Upper lobe of right lung (tissue), 1 donor: Measurements from ENCODE around the gene STRADB. TPM values are rescaled to one million over a fixed set of nuclear protein-coding genes. Genes with fewer than 3 reads are reported as not detected.

Experiments
- ATAC-seq: fragments of 200-7000 bp; cut with Tn5 transposase; one replicate; pipeline ENCODE4 v1.9.1; 2020; ENCODE audit warnings: mild to moderate bottlenecking, moderate library complexity
- DNase-seq: peaks from one replicate; pipeline ENCODE4 v3.0.0-alpha.2; 2020
- H3K27ac ChIP-seq: fragments of 200-600 bp; one replicate; pipeline ENCODE4 v1.8.0; 2022
- H3K27me3 ChIP-seq: fragments of 200-600 bp; one replicate; pipeline ENCODE4 v1.8.0; 2022; ENCODE audit warnings: mild to moderate bottlenecking
- H3K36me3 ChIP-seq: fragments of 200-600 bp; one replicate; pipeline ENCODE4 v1.8.0; 2022
- H3K4me1 ChIP-seq: fragments of 200-600 bp; one replicate; pipeline ENCODE4 v1.8.0; 2022
- H3K4me3 ChIP-seq: fragments of 200-600 bp; one replicate; pipeline ENCODE4 v1.8.0; 2022; ENCODE audit warnings: mild to moderate bottlenecking
- H3K9me3 ChIP-seq: fragments of 200-600 bp; one replicate; pipeline ENCODE4 v1.8.0; 2022
- intact Hi-C: fragments of 100-400 bp; cut with DNase I; formaldehyde crosslinking; loops from one replicate; pipeline ENCODE4 v1.11.0; 2022
- total RNA-seq: library from RNA; stranded (reverse); fragmentation: NEBNext Ultra II Directional; extraction: Animal tissue kit (Norgen Biotek cat#: 25700); gene quantifications from one replicate; pipeline ENCODE4 v1.2.1, GENCODE V29; 2021
- TF ChIP-seq, protein P1 (sequence below): fragments of 200-600 bp; IDR thresholded peaks from one replicate; pipeline ENCODE4 v1.8.0; 2022; ENCODE audit warnings: antibody characterized with exemption
- donor health status: DM: no; HTN: yes; CAD: no; lungs with severe emphysema.

Gene STRADB
- total RNA-seq, 1 donor from 2014 or later = 18.9 TPM

GRCh38 chr2:201447086-201447485 lies 4.5 kb upstream of the STRADB start:
- peaks cover 37% of the 10 kb centered on the region for H3K4me1 ChIP-seq
- no peaks in the 10 kb centered on the region for H3K9me3 ChIP-seq
- TF ChIP-seq, protein P1, sequence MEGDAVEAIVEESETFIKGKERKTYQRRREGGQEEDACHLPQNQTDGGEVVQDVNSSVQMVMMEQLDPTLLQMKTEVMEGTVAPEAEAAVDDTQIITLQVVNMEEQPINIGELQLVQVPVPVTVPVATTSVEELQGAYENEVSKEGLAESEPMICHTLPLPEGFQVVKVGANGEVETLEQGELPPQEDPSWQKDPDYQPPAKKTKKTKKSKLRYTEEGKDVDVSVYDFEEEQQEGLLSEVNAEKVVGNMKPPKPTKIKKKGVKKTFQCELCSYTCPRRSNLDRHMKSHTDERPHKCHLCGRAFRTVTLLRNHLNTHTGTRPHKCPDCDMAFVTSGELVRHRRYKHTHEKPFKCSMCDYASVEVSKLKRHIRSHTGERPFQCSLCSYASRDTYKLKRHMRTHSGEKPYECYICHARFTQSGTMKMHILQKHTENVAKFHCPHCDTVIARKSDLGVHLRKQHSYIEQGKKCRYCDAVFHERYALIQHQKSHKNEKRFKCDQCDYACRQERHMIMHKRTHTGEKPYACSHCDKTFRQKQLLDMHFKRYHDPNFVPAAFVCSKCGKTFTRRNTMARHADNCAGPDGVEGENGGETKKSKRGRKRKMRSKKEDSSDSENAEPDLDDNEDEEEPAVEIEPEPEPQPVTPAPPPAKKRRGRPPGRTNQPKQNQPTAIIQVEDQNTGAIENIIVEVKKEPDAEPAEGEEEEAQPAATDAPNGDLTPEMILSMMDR = no peak
- H3K4me3 ChIP-seq = no peak overlapping the region
- DNase-seq (no peak), ATAC-seq (no peak)
- no peak overlapping the region for H3K27ac ChIP-seq
- no peaks in the 10 kb centered on the region for H3K27me3 ChIP-seq
- intact Hi-C loops = no loop called here
- H3K36me3 ChIP-seq = no peaks in the 10 kb centered on the region

DNA sequence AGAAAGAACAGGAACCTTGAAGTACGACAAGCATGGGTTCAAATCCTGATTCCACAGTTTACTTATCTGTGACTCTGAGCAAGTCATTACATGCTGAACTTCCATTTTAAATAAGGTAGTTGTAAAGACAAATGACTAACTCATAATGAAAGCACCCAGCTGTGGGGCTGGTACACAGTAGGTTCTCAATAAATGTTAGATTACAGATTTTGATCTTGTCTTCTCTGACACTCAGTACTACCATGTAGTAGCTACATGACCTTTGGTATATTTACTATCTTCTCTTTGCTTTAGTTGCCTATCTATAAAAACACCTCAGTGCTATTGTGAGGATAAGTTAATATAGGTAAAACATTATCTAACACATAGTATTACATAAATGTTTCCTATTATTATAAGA lies 3.5 kb upstream of the STRADB start:
- TF ChIP-seq, protein P1 = no peak
- no peak for DNase-seq
- no peak overlapping the region for H3K27ac ChIP-seq
- peaks cover 40% of the 10 kb centered on the region for H3K4me1 ChIP-seq
- no peak overlapping the region for H3K4me3 ChIP-seq
- no peaks in the 10 kb centered on the region for H3K27me3 ChIP-seq
- intact Hi-C loops = no loop called here
- no peaks in the 10 kb centered on the region for H3K36me3 ChIP-seq
- H3K9me3 ChIP-seq = no peaks in the 10 kb centered on the region
- ATAC-seq = no peak

GRCh38 chr2:201448701-201449100 lies 2.8 kb upstream of the STRADB start:
- no peak overlapping the region for H3K4me3 ChIP-seq
- H3K4me1 ChIP-seq = peaks cover 40% of the 10 kb centered on the region
- no peaks in the 10 kb centered on the region for H3K27me3 ChIP-seq
- TF ChIP-seq, protein P1 = no peak
- no peaks in the 10 kb centered on the region for H3K9me3 ChIP-seq
- H3K27ac ChIP-seq = no peak overlapping the region
- no peaks in the 10 kb centered on the region for H3K36me3 ChIP-seq
- intact Hi-C loops = no loop called here
- no peak for DNase-seq
- no peak for ATAC-seq

DNA sequence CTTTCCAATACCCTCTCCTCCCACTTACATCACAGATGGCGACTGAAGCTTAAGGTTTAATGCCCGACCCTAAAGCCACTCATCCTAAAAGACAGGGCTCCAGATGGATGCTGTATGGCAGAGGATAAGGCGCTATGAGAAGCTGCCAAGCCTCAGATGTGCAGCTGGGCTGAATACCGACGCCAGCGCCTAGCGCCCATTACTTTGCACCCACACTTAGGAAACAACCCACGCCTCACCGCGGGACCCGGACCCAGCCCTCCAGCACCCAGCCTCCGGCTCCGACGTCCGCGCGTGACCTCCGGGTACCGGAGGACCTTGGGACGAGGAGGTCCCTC lies 617 bp upstream of the STRADB start:
- TF ChIP-seq, protein P1 = no peak
- Histone ChIP-seq H3K27me3 (no peaks in the 10 kb centered on the region), H3K9me3 (no peaks in the 10 kb centered on the region), H3K27ac (peak overlapping the region; percentile 90), H3K36me3 (peaks cover 13% of the 10 kb centered on the region), H3K4me1 (peaks cover 33% of the 10 kb centered on the region), H3K4me3 (peak overlapping the region; percentile 97)
- DNase-seq = no peak
- no peak for ATAC-seq
- intact Hi-C loops = no loop called here

DNA sequence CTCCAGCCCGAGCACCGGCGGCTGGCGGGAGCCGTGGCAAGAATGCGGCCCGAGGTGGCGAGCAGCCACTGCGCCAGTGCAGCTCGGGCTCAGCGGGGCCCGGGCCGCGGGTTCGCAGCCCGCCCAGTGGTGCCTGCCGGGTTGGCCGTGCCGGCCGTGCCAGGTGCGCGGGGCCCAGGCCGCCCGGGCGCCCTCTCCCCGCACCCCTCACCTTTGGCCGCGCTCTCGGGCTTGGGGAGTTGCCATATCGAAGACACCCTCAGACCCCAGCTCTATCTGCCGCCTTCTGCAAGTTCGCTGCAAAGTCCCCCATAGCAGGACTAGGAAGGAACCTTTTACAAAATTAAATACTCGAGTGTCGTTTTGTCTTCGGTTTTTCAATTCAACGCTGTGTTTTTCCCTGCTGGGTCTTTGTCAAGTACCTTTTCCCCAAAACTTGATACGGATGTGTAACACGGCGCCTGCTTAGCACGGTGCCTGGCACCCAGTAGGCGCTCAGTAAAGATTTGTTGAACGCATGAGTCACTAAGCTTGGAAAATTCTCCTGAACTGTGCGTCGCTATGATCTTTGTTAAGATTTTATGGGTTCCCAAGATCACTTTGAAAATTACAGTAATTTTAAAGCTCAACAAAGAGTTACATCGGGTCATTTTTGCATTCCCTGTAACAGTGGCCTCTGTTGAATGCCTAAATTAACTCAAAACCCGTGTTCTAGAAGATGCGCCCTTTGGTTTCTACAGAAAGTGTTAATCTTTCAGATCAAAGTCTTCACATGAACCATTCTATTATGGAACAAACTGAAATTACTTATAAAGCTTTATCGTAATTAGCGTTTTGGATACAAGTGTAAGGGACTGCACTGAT lies 750 bp downstream of the STRADB start:
- intact Hi-C loops = no loop called here
- TF ChIP-seq, protein P1 = no peak
- Histone ChIP-seq H3K4me1 (peaks cover 33% of the 10 kb centered on the region), H3K27me3 (no peaks in the 10 kb centered on the region), H3K27ac (peak overlapping the region; percentile 90), H3K9me3 (no peaks in the 10 kb centered on the region), H3K36me3 (peaks cover 16% of the 10 kb centered on the region), H3K4me3 (peak overlapping the region; percentile 97)
- peak; percentile 58 for ATAC-seq
- no peak for DNase-seq
